NCI-H510A treated with DMSO at 0.1 percent for 48 hours (cell line): Measurements from ENCODE around the gene ARMC12.

Source experiments
- DNase-seq: peaks from one replicate; lab custom pipeline; 2025; lab: John Stamatoyannopoulos, UW

The ARMC12 gene

DNA sequence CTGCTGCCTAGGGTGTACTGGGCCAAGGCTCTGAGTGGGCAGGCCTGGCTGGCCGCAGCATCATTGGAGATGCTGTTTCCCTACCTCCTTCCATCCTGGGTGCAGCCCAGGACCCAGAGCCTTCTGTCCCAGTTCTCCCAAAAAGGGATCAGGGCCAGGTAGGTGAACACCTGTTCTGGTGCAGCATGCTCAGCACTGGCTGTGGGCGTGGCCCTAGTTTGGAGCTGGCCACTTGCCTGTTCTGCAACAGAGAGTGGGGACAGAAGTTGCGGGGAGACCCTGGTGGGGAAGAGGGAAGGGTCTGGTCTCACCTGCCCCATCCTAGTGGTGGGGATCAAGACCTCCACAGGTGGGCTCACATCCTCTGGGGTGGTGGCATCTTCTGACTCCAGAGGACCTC is 1.4 kb upstream of the ARMC12 start:
- no peak for DNase-seq

DNA sequence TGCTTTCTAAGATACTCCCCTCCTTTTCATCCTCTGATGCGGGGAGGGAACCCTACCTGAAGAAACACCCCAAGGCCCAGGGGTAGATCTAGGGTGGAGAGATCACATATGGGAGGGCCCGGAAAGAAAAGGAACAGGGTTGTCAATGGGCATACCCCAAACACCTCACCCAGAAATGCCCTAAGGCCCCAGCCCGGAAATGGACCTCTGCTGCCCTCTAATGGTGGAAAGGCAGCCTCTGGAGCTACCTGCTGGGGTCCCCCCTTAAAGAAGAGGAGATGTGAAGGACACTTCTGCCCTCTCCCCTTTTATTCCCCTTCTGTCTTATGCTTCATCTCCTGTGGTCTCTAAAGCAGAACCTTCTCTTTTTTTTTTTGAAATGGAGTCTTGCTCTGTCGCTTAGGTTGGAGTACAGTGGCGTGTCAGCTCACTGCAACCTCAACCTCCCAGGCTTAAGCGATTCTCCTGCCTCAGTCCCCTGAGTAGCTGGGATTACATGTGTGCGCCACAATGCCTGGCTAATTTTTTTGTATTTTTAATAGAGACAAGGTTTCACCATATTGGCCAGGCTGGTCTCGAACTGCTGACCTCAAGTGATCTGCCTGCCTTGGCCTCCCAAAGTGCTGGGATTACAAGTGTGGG is 458 bp upstream of the ARMC12 start:
- peak; percentile 76 for DNase-seq

DNA sequence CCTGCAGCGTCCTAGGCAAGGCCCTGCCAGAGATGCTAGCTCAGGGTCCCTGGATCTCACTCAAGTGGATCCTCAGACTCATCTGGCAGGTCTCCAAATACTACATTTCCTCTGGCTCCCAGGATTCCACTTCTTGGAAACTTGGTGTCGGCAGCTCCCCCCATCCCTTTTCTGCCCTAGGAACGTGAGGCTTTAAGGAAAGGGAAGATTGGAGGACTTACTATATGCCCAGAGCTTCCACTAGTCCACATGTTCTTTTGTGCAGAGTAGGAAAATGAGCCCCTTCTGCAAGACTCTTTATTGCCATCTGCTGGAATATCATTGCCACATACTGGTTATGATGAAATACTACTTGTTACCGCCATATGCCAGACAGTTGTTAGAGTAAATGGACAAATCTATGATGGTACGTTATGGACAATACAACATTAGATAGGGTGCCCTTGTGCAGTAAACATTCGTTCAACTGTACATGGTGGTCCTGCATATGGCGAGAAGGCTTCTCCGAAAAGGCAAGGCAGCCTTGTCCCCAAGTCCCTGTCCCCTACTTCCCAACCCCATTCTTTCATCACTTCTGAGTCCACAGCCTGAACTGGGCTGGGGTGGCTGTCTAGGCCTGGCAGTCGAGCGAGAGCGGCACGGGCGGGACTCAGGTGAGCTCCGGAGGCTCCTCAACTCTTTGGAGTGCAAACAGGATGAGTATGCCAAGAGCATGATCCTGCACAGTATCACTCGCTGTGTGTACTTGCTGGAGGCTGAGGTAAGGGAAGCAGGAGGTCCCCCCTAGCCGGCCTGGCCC is 780 bp downstream of the ARMC12 start:
- peak; percentile 97 for DNase-seq

DNA sequence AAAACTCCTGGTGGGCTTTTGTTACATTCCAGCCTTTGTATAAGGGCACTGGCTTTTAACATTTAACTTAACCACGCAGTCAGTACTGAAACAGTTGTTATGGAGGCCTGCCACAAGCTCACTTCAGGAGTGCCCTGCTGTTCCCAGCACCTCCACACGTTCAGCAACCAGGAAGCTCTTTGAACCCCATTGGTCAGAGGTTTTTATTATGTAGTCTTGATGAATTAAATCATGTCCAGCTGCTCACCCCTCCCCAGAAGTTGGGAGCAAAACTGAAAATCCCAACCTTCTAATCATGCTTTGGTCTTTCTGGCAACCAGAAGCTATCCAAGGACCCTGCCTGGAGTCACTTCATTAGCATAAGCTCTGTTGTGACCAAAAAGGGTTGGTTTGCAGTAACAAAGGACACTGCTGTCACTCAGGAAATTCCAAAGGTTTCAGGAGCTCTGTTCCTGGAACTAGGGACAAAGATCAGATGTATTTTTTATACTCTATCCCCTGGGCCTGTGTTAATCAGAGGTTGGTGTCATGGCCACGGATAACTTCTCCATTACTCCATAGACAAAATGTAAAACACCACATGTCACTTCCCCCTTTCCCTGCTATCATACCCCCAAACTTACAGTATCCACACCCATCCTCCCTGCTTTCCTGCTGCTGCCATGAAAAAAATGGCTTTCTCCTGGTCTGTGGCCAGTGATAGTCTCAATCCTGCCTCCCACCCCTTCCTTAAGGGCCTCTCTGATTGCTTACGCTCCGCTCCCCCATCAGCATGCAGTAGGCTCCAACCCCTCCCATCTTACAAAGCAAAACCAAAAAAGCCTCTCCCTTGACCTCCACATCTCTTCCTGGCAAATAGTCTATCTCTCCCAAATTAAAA is 3.1 kb downstream of the ARMC12 start:
- no peak for DNase-seq

DNA sequence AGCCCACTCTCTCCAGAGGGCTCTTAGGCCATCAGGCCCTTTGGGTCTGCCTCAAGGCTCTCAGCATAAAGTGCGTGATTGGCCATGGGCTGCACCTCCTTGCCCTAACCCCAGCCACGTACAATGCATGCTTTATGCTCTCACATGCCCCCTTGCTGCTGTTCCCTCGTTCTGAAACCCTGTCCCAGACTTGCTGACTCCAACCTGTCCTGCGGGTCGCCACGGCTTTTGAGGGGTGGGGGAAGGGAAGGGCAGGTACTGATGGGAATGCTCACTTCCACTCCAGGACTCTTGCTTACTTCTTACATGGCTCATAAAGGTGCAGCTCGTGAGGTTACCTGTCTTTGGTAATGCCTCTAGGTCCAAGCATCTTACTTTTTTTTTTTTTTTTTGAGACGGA is 6.0 kb downstream of the ARMC12 start:
- no peak for DNase-seq

DNA sequence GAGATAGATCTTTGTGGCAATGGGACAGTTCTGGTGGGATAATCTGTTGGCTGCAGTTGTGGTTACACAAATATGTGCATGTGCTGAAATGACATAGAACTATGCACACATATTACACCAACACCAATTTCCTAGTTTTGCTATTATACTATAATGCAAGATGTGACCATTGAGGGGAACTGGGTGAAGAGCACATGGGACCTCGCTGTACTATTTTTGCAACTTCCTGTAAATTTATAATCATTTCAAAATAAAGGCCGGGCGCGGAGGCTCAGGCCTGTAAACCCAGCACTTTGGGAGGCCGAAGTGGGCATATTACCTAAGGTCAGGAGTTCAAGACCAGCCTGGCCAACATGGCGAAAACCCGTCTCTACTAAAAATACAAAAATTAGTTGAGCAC is 8.7 kb downstream of the ARMC12 start:
- no peak for DNase-seq

DNA sequence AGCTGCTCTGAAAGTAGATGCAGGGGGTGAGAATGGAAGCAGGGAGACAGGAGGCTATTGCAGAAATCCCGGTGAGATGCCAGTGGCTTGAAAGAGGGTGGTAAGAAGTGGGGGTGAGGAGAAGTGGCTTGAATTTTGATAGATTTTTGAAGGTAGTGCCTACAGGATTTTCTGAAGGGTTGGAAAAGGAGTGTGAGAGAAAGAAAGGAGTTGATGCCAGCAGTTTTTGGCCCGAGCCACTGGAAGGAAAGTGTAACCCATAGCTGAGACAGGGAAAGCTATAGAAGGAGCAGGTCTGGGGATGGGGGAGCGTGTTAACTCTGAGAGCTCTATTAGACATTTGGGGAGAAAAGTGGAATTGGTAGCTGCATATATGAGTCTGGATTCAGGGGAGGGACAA is 9.7 kb downstream of the ARMC12 start:
- DNase-seq, result no peak

DNA sequence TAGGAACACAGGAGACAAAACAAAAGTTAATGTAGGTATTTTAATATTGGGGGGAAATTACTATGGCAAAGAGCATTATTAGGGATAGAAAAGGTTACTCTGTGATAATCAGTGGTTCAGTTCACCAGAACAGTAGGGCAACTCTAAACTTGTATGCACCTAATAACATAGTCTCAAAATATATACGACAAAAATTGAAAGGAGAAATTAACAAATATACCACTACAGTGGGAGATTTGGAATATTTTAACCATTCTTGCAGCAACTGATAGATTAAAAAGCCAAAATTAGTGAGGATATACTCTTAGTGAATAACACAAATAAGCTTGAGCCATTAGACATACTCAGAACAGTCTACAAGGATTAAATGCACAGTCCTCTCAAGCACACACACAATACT is 11.0 kb downstream of the ARMC12 start:
- DNase-seq, result no peak

DNA sequence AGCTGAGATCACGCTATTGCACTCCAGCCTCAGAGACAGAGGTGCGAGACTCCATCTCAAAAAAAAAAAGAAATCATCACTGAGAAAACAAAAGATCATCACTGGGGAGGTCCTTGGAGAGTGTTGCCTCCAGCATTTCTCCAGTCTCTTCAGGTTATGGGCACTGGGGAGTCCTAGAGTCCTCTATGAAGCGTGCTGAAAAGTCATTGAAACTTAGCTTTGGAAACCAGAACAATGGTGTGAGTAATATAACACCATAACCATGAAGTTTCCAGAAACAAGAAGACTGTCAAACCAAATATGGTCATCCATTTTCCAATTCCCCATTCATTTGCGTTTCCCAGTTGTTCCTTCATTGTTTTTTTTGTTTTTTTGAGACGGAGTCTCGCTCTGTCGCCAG is 13.7 kb downstream of the ARMC12 start:
- DNase-seq, result no peak

DNA sequence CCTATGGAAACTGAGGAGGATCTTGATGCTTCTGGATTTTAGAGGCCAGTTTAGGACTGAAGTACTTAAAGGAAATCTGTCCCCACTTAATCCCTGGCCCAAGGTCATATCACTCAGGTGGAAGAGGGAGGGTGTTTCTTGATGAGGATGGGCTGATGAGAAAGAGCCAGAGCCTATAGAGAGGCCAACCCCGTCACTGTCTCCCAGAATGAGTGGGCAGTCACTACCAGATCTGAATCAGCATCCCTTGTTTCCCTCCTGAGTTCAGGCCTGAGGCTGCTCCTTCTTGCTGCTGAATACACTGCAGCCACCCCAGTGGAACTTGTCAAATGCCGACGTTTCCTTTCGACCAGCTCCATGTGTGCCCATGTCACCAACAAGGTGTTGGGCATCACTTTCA is 14.8 kb downstream of the ARMC12 start:
- DNase-seq, result no peak

DNA sequence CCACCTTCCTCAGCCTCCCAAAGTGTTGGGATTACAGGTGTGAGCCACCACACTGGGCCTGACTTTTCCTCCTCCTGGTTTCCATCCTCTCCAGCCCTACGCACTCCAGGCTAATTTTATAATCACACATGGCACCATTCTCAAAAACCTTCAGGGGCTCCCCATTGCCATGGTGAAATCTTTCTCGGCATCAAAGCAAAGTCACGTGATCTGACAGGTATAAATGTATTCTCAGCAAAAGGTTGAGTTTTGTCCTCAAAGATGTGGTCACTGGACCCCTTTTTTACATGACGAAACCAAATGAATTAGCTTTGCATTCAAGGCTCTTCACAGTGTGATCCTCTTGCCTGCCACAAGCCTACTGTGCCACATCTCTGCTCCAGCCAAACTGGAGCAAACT is 15.5 kb downstream of the ARMC12 start:
- DNase-seq, result no peak

DNA sequence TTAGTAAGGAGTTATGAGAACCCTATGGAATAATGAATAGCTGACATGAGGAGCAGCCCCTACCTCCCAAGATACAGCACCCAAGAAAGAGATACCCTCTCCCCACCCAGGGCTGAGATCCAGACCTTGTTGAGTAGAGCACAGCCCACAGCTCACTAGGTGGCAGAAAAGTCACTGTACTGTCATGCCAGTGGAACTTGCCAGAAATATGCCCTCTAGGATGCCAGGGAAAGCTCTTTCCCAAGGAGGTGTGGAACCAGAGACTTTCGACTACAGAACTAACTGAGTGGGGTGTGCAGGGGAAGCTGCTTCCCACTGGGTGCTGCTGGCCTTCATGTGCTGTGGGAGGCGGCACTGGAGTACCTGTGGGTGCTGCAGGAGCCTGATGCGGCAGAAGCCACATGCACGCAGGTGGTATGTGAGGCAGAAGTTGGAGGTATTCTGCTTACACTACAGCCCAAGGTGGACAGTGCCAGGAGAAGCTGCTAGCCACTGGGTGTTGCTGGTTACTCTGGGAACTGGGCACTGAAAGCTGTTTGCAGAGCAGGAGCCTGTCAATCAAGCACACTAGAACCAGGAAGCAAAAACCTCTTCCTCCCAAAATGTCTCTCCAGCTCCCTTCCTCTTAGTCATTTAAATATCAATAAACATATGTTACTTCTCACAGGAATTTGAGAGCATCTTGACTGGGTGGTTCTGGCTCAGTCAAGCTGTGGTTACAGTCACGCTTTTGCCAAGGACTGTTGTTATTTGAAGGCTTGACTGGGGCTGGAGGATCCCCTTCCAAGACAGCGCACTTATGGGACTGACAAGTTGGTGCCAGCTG is 17.8 kb downstream of the ARMC12 start:
- no peak for DNase-seq

DNA sequence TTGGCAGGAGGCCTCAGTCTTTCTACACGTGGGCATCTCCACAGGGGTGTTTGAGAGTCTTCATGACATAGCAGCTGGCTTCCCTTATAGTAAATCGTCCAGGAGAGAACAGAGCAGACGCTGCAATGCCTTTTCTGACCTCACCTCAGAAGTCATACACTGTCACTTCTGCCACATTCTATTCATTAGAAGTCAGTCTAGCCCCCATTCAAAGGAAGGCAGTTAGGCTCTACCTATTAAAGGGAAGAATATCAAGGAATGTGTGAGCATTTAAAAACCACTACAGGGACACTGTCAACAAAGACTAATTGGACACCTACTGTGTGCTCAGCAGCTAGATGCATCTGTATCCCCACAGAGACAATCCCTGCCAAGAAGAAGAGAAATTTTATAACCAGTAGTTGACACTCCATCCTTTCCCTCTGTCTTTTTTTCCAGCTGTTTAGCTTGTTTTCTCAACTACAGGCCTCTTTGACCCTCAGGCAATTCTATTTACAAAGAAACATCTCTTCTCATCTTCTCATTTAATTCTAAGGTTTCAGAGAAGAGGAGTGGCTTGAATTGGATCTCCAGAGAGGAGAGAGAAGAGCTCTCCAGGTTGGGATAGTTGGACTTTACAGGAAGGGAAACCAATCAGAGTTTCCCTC is 18.6 kb downstream of the ARMC12 start:
- DNase-seq, result peak; percentile 48

DNA sequence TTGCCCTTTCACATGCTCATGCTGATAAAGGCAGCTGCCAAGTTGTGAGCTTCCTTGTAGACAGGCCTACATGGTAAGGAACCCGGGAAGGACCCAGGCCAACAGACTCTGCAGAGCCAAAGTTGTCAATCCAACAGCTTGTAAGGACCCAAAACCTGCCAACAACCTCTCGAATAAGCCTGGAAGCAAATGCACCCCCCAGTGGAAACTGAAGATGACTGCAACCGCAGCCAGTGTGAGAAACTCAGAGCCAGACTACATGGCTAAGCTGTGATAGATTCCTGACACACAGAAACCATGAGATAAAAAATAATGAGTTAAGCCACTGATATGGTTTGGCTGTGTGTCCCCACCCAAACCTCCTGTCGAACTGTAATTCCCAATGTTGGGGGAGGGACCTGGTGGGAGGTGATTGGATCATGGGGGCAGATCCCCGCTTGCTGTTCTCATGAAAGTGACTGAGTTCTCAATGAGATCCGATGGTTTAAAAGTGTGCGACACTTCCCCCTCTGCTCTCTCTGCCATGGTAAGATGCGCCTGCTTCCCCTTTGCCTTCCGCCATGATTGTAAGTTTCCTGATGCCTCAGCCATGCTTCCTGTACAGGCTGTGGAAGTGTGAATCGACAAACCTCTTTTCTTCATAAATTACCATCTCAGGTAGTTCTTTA is 20.8 kb downstream of the ARMC12 start:
- peak; percentile 42 for DNase-seq

DNA sequence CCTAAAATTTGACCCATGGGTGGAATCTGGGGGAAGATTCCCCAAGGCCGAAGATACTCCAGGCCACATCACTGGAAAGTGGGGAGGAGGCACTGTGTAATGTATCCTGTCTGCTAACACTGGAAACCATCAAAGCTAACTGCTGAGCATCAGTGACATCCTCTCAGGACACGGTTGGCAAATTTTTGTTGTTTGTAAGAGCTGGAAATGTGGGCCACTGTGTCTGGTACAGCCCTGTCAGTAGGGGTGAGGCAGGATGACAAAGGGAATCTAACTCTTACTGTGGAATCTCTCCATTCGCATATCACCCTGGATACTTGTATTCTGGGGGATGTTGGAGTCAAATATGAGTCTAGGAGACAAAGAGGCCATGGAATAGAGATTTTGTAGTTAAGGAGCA is 22.6 kb downstream of the ARMC12 start:
- DNase-seq, result no peak

DNA sequence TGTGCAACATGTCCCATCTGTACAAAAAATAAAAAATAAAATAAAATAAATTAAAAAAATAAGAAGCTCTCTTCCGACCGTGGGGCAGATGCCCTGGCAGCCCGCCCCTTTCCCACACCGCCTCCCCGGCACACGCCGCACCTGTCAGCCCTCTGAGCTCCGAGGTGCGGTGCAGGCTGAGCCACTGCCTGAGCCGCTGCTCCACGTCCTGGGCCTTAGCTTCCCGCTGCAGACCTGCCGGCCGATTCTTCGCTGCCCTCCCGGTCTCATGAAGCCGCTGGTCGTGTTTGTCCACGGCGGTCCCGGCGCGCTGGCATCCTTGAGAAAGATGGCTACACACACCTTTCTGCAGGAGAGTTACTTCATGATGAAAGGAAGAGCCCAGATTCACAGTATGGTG is 28.9 kb downstream of the ARMC12 start:
- DNase-seq, result no peak

DNA sequence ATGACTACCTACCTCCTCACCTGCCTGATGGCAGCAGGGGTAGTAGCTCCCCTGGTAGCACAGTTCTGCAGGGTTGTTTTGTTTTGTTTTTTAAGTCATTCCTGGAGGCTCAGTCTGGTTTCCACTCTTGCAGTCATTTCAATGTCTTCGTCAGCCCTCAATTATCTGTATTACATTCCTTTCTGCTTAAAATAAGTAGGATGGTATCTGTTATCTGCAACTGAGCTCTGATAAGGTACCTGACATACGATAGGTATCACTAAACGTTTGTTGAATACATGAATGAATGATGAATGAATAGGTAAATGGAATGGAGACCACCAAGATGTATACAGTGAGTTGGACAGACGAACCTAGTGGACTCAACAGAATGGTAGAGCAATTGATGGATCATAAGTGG is 32.4 kb downstream of the ARMC12 start:
- no peak for DNase-seq

DNA sequence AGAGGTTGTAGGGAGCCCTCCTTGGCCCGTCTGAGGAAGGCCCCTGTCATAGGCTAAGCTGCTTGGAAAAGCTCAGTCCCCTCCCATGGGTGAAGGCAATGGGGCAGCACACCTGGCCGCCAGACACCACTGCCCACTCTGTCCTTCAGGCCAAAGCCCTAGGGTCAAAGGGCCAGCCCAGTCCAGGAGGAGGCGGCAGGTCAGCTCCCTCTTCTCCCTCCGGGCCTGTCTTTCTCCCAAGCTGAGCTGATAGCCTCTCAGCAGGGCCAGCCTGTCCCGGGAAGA is 34.5 kb downstream of the ARMC12 start:
- no peak for DNase-seq

DNA sequence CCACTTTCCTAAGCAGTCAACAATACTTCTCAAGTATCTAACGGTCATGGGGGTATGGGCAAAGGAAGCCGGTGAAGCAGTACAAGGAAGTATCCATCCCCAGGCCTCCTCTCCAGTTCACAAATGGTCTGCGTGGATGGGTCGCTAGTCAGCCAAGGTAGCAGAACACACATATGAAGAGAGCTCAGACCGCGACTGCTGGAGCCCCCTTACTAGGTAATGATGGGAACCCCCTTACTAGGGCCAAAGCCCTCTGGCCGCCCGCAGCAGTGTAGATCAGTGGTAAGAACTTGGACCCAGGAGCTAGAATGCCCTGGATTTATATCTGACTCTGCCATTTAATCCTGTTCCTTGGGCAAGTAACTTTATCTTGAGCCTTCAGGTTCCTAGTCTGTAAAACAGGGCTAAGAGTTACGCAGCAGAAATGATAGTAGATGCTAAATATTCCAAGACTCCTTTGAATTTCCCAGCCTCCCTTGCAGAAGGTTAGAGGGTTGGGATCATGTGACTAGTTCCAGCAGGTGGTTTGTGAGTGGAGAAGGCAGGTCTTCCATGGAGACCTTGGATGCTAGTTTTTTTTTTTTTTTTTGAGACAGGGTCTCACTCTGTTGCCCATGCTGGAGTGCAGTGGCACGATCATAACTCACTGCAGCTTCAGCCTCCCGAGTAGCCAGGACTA is 37.4 kb downstream of the ARMC12 start:
- no peak for DNase-seq

DNA sequence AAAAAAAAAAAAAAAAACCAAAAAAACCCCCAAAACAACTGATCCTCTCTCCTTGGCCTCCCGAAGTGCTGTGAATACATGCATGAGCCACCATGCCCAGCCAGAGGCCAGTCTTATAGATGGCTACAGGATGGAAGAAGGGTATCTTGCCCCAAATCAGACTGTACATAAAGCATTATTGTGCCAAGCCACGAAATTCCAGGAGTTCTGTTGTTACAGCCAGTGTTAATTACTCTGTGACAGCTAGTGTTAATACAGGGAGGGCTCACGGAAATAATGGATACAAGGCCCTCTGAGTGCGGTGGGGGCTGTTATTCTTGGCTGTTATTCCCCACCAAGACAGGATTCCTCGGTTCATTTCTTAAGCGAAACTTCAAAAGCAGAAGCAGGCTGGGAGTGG is 38.2 kb downstream of the ARMC12 start:
- no peak for DNase-seq
